Activated CD4-positive, alpha-beta T cell treated with anti-CD3 and anti-CD28 coated beads, Interleukin-2, amount 10 ng/mL, durations not matched to agents 7 days and 5 days (primary cell): ENCODE results near the gene TTLL10. TPM values are rescaled to one million over a fixed set of nuclear protein-coding genes. Genes with fewer than 3 reads are reported as not detected.

Experiments used
- CTCF ChIA-PET: fragments of 350-600 bp; sonication (Branson Sonifier 250); formaldehyde crosslinking; loops from one replicate; lab custom pipeline; 2021; ENCODE audit warnings: antibody characterized with exemption; lab: Charles Lee
- POLR2A ChIA-PET: fragments of 350-600 bp; sonication (Branson Sonifier 250); formaldehyde crosslinking; loops from one replicate; lab custom pipeline; 2021; ENCODE audit warnings: antibody characterized with exemption; lab: Charles Lee
- DNase-seq: peaks from one replicate; pipeline ENCODE4 v3.0.0-alpha.2; 2020
- H3K27ac Mint-ChIP-seq: one replicate; pipeline ENCODE4 v1.8.0; 2021; ENCODE audit warnings: mild to moderate bottlenecking, moderate library complexity, mixed read lengths
- H3K27me3 Mint-ChIP-seq: one replicate; pipeline ENCODE4 v1.8.0; 2021; ENCODE audit warnings: mixed read lengths
- H3K36me3 Mint-ChIP-seq: one replicate; pipeline ENCODE4 v1.8.0; 2021; ENCODE audit warnings: low read depth, mixed read lengths
- H3K4me1 Mint-ChIP-seq: one replicate; pipeline ENCODE4 v1.8.0; 2021; ENCODE audit warnings: mixed read lengths
- H3K4me3 Mint-ChIP-seq: one replicate; pipeline ENCODE4 v1.8.0; 2021; ENCODE audit warnings: mild to moderate bottlenecking, moderate library complexity, mixed read lengths
- H3K9me3 Mint-ChIP-seq: one replicate; pipeline ENCODE4 v1.8.0; 2021; ENCODE audit warnings: mixed read lengths
- total RNA-seq, 2 experiments: library from RNA; stranded (reverse); gene quantifications; one replicate each; pipeline ENCODE4 v1.2.3, GENCODE V29; 2021

TTLL10 gene
- total RNA-seq, 2 experiments from 2014 or later: 0.15 to 0.27 TPM

DNA sequence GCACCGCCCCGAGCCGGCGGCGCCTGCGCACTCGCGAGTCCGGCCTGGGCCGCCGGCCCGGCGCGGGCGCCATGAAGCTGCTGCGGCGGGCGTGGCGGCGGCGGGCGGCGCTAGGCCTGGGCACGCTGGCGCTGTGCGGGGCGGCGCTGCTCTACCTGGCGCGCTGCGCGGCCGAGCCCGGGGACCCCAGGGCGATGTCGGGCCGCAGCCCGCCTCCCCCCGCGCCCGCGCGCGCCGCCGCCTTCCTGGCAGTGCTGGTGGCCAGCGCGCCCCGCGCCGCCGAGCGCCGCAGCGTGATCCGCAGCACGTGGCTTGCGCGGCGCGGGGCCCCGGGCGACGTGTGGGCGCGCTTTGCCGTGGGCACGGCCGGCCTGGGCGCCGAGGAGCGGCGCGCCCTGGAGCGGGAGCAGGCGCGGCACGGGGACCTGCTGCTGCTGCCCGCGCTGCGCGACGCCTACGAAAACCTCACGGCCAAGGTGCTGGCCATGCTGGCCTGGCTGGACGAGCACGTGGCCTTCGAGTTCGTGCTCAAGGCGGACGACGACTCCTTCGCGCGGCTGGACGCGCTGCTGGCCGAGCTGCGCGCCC, 58.6 kb downstream of the TTLL10 start, which contains the start of gene B3GALT6:
B3GALT6 (plus strand) TSS at position 30 of the 588 bp plus-strand sequence; CDS start at position 72, 42 bp downstream.
- H3K4me3 Mint-ChIP-seq: peak within 1 kb of the TSS; percentile 95
- no peaks in the 10 kb centered on the region for H3K27me3 Mint-ChIP-seq
- peaks cover 19% of the 10 kb centered on the region for H3K36me3 Mint-ChIP-seq
- ChIA-PET CTCF (interaction anchor here (0.6 to 1.7 kb wide), 2 partner anchors 110 to 114 kb away, joined by 3 to 8 read pairs; no protein-coding TSS in a partner anchor), POLR2A (no interaction called here)
- H3K4me1 Mint-ChIP-seq: peaks cover 31% of the 10 kb centered on the region
- H3K9me3 Mint-ChIP-seq: no peaks in the 10 kb centered on the region
- no peak for DNase-seq
- H3K27ac Mint-ChIP-seq: peak within 1 kb of the TSS; percentile 92

DNA sequence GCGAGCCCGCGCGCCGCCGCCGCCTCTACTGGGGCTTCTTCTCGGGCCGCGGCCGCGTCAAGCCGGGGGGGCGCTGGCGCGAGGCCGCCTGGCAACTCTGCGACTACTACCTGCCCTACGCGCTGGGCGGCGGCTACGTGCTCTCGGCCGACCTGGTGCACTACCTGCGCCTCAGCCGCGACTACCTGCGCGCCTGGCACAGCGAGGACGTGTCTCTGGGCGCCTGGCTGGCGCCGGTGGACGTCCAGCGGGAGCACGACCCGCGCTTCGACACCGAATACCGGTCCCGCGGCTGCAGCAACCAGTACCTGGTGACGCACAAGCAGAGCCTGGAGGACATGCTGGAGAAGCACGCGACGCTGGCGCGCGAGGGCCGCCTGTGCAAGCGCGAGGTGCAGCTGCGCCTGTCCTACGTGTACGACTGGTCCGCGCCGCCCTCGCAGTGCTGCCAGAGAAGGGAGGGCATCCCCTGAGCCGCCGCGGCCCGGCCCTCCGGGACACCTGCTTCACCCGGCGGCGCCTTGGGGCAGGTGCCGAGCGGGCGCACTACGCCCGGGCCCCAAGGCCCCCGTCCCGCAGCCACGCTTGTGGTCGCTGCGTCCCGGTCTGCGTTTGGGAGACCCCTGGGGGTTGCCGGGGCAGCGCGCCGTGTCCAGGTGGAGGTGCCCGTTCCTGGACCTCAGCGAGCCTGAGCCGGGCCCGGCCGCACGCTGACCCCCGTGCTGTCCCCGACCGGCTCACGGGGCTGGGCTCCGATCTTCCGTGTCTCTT, 59.3 kb downstream of the TTLL10 start:
- Mint-ChIP-seq H3K27me3 (no peaks in the 10 kb centered on the region), H3K9me3 (no peaks in the 10 kb centered on the region), H3K4me1 (peaks cover 31% of the 10 kb centered on the region), H3K4me3 (peak overlapping the region; percentile 66), H3K27ac (peak overlapping the region; percentile 82), H3K36me3 (peaks cover 19% of the 10 kb centered on the region)
- CTCF ChIA-PET: no interaction called here
- POLR2A ChIA-PET: no interaction called here
- DNase-seq: no peak

DNA sequence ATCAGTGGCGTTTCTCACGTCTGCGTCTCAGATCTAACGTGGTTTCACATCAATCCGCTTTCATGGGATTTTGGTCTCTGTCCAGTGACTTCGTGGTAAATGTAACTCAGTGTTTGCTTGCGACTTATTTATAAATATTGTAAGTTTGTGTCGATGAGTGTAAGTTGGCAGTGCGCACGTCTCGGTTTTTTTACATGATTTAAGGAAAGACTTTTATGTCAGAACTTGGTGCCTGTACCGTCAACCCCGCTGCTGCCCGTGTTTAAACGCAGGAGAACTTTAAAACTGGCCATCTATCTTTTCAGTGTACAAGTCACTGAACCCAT, 59.9 kb downstream of the TTLL10 start:
- Mint-ChIP-seq H3K9me3 (no peaks in the 10 kb centered on the region), H3K27ac (peak overlapping the region; percentile 82), H3K27me3 (no peaks in the 10 kb centered on the region), H3K36me3 (peaks cover 19% of the 10 kb centered on the region), H3K4me1 (peaks cover 31% of the 10 kb centered on the region), H3K4me3 (peak overlapping the region; percentile 65)
- DNase-seq: no peak
- POLR2A ChIA-PET: no interaction called here
- CTCF ChIA-PET: no interaction called here

DNA sequence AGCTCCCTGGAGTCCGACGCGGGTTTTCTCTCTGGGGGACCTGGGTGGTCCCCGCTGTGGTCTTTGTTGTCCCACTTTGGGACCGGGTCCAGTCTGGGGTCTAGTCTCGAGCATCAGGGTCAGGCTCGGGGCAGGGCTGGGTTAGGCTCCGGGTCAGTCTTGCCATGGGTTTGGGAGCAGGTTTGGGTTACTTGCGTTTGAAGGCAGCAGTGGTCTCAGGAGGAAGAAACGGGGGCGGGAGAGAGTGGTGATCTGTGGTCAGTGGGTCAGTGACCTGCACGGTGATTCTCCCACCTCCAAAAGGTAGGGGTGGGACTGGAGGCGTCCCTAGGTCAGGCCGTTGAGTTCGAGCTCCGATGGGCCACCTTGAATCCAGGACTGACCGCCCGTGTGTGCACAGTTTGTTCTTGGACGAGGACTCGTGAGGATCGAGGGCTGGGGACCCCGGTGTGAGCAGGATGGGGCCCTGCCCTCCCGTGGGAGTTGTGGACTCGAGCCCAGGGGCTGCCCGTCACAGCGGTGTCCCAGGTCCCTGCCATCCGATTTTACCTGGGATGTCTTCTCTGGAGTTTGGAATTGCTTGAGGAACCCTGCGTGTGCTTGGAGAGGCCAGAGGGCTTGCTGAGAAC, 60.6 kb downstream of the TTLL10 start:
- Mint-ChIP-seq H3K4me3 (peak overlapping the region; percentile 65), H3K9me3 (no peaks in the 10 kb centered on the region), H3K4me1 (peaks cover 28% of the 10 kb centered on the region), H3K27ac (no peak overlapping the region), H3K27me3 (no peaks in the 10 kb centered on the region), H3K36me3 (peaks cover 18% of the 10 kb centered on the region)
- ChIA-PET CTCF (interaction anchor here (0.6 kb wide), 1 partner anchor 46 kb away, joined by 5 read pairs; no protein-coding TSS in a partner anchor), POLR2A (no interaction called here)
- no peak for DNase-seq

DNA sequence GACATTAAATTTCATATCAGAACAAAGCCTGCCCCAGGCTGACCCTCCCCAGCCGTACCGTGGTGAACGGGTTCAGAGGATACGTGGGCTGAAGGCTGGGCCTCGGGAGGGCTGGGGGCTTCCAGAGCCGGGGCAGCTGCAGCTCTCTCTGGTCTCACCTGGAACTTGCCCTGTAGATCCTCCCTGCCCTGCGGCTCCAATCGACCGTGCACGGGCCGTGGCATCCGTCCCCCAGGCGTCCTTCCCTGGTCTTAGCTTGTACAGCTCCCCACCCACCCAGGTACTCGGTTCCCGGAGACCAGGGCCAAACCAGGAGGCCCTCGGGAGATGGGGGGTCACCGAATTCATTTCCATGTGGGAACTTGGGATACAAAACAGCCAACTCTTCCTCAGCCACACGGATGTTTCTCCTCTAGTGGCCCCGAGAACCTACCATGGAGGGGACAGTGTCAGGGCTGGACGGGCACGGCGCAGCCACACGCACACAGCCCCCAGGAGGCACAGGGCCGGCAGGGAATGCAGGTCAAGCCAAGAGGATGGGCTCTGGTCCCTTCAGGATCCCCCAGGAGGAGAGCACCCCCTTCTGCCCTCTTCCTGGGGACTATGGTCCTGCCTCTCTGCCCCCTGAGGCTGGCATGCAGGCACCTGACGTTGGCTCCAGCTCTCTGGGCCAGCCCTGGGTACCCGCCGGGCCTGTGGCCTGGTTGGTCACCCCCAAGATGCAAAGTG, 61.5 kb downstream of the TTLL10 start:
- CTCF ChIA-PET: interaction anchor here (0.6 kb wide), 1 partner anchor 47 kb away, joined by 5 read pairs; no protein-coding TSS in a partner anchor
- Mint-ChIP-seq H3K27me3 (no peaks in the 10 kb centered on the region), H3K4me3 (no peak overlapping the region), H3K36me3 (peaks cover 12% of the 10 kb centered on the region), H3K27ac (no peak overlapping the region), H3K9me3 (no peaks in the 10 kb centered on the region), H3K4me1 (peaks cover 20% of the 10 kb centered on the region)
- DNase-seq: no peak
- POLR2A ChIA-PET: no interaction called here

DNA sequence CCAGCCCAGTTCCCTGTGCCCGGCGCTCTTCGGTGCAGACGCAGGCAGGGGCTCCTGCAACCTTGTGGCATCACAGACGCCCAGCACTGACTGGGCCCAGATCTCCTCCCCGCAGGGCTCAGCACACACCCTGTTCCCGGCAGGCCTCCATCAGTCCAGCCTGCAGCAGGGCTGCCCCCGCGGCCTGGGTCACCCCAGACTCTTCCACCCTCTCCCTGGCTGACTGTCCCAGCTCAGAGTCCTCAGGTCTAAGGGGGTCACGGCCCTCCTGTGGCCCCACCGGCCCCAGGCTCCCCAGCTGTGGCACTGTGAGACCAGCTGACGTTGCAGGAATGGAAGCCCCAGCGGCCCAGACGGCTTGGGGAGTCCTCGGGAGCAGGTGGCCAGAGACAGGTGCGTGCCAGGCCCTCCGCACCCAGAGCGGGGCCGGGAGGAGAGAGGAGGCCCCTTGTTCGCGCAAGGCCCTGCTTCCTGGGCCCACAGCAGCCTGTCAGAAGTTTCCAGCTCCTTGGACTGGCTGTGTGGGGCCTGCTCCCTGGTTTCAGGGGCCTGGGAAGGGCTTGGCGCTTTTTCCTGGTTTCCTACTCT, 62.6 kb downstream of the TTLL10 start:
- no peaks in the 10 kb centered on the region for H3K9me3 Mint-ChIP-seq
- DNase-seq: no peak
- no peak overlapping the region for H3K4me3 Mint-ChIP-seq
- H3K27me3 Mint-ChIP-seq: no peaks in the 10 kb centered on the region
- POLR2A ChIA-PET: no interaction called here
- CTCF ChIA-PET: interaction anchor here (2.1 kb wide), 1 partner anchor 113 kb away, joined by 8 read pairs; no protein-coding TSS in a partner anchor
- H3K36me3 Mint-ChIP-seq: peaks cover 6% of the 10 kb centered on the region
- H3K27ac Mint-ChIP-seq: no peak overlapping the region
- peaks cover 14% of the 10 kb centered on the region for H3K4me1 Mint-ChIP-seq

DNA sequence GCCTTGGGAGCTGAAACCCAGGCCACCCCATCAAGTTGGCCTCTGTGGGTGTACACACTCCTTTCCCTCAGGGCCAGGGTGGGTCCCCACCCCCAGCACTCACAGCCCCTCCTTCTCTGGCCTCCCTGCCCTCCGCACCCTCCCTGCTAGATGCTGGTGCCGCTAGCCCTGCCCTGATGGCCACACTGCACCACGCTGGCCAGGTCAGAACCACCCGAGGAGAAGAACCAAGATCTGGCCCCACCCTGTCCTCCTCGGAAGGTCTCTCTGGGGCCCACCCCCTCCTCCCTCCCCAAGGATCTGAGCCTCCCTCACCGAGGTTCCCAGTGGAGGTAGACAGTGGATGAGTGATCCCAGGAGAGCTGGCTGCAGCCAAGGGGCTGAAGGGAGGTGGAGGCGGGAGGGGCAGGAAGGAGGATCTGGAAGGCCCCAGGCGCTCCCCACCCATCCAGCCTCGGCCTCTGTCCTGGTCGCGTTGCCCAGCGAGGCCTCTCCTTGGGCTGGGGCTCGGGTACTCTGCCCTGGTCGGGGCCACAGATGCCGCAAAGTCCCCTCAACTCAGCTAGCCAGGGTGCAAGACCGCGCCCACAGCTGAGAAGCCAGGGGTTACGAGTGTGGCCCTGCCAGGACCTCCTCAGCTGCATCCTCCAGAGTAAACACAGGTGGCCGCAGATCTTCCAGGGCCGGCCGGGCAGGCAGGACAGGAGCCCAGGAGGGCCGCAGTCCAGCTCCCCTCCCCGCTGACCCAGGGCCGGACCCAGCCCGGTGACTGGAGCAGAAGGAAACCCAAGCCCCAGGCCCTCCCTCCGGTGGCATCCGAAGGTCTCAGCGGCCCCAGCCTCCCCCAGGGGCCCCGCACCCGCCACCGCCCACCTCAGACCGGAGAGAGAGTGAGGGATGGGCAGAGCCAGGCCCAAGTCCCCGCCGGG, 63.5 kb downstream of the TTLL10 start:
- no peaks in the 10 kb centered on the region for H3K9me3 Mint-ChIP-seq
- H3K36me3 Mint-ChIP-seq: peaks cover 6% of the 10 kb centered on the region
- H3K27me3 Mint-ChIP-seq: no peaks in the 10 kb centered on the region
- no peak overlapping the region for H3K27ac Mint-ChIP-seq
- peaks cover 14% of the 10 kb centered on the region for H3K4me1 Mint-ChIP-seq
- no peak overlapping the region for H3K4me3 Mint-ChIP-seq
- POLR2A ChIA-PET: no interaction called here
- CTCF ChIA-PET: interaction anchor here (2.1 kb wide), 1 partner anchor 114 kb away, joined by 8 read pairs; no protein-coding TSS in a partner anchor
- no peak for DNase-seq

DNA sequence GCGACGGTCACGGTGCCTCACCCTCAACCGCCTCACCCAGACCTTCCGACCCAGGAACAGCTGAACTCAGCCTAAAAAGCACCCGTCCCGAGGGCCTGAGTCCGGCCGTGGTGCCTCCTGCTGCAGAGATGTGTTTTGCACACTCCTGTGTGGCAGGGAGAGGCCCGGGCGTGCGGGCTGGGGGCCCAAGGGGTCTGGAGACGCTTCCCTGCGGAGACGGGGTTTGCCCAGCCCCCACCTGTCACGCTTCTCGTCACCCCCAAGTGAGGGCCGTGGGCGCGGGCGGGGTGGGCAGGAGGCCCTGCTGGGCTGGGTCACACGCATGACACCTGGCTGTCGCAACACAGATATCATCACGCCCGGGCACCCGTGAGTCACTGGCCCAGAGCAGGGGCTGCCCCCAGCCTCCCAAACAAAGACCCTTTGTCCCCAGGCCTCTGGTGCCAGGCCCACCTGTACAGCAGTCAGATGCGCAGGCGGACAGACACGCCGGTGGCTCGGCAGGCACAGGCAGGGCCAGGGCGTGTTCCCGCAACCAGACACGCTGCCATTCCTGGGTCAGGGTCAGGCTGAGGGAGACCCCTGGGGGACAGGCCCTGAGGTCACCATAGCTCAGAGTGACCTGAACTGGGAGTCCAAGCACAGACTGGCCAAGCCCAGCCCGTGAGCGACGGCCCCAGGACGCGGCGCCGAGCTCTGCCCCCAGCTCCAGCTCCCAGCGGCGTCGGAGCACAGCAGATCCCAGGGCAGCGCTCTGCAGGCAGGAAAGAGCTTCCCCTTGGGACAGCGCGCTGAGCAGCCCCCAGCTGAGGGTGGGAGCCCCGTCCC, 64.4 kb downstream of the TTLL10 start:
- peaks cover 6% of the 10 kb centered on the region for H3K36me3 Mint-ChIP-seq
- POLR2A ChIA-PET: no interaction called here
- H3K27me3 Mint-ChIP-seq: no peaks in the 10 kb centered on the region
- CTCF ChIA-PET: interaction anchor here (2.1 kb wide), 1 partner anchor 115 kb away, joined by 8 read pairs; no protein-coding TSS in a partner anchor
- no peak overlapping the region for H3K27ac Mint-ChIP-seq
- H3K9me3 Mint-ChIP-seq: no peaks in the 10 kb centered on the region
- no peak for DNase-seq
- no peak overlapping the region for H3K4me3 Mint-ChIP-seq
- peaks cover 14% of the 10 kb centered on the region for H3K4me1 Mint-ChIP-seq

DNA sequence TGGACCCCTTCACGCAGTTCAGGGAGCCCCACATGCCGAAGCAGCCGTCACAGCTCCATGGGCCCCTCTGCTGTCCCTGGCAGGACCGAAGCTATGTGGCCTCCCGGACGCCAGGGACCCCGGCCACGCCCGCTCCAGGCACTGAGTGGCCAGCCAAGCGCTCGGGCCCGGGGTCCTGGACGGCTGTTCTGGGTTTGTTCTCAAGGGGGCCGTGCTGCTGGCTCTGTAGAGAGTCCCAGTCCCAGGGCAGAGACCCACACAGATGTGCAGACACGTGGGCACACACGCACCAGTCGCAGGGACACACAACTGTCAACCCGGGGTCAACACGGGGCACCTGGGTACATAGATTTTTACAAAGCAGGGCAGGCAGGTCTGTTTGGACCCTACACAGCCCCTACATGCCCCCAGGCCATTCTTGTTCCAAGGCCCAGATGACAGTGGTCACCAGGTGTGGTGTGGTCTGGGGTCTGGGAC, 65.1 kb downstream of the TTLL10 start:
- Mint-ChIP-seq H3K4me1 (peaks cover 10% of the 10 kb centered on the region), H3K9me3 (no peaks in the 10 kb centered on the region), H3K27me3 (no peaks in the 10 kb centered on the region), H3K27ac (peak overlapping the region; percentile 54), H3K36me3 (peaks cover 2% of the 10 kb centered on the region), H3K4me3 (no peak overlapping the region)
- ChIA-PET CTCF (no interaction called here), POLR2A (no interaction called here)
- DNase-seq: no peak

DNA sequence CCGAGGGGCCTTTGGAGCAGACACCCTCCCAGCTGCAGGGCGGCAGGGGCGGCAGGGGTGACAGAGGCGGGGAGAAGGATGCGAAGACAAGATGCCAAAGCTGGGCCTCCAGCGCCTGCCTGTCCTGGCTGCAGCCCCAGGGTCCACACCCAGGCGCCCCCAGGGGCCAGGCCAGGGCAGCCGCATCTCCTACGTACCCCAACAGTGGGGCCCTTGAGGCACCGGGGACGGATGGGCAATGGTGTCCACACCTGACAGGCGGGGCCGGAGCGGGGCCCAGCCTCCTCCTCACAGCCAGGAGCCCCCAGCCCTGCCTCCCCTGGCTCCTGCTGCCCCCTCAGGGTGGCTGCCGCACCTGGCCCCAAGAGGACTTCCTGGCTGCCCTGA, 65.5 kb downstream of the TTLL10 start:
- POLR2A ChIA-PET: no interaction called here
- no peak for DNase-seq
- no peaks in the 10 kb centered on the region for H3K9me3 Mint-ChIP-seq
- no peak overlapping the region for H3K27ac Mint-ChIP-seq
- H3K4me1 Mint-ChIP-seq: peaks cover 5% of the 10 kb centered on the region
- CTCF ChIA-PET: interaction anchor here (0.8 to 1.0 kb wide), 3 partner anchors 46 to 299 kb away, joined by 3 to 4 read pairs (median 3); no protein-coding TSS in a partner anchor
- peaks cover 2% of the 10 kb centered on the region for H3K36me3 Mint-ChIP-seq
- no peak overlapping the region for H3K4me3 Mint-ChIP-seq
- no peaks in the 10 kb centered on the region for H3K27me3 Mint-ChIP-seq
